ENCODE results near the gene TRIM2.

Gene TRIM2

DNA sequence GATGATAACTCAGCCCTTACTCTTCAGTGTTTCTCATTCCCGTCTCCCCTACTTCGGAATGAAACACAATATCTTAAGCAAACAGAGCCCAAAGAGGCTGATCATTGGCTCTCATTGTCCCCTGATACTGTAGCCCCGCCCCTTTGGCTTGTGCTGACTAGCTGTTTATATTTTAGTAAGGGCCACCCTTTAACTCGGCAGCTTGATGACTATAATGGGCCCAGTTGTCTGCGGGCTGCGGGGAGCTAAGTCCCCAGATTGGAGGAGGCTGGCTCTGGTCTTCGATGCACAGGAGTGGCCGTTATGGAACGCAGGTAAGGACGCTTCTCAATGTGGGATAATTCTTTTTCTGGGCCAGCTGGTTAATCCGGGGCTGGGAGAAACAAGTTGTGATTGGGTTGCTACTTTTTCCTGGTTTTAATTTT lies at the start of gene TRIM2:
TRIM2 (plus strand) TSS at position 197 of the 425 bp plus-strand sequence; CDS start at position 285, 88 bp downstream.
- DNase-seq (ENCODE audit: insufficient read length, low spot score): no peak
- TF ChIP-seq, protein P1, sequence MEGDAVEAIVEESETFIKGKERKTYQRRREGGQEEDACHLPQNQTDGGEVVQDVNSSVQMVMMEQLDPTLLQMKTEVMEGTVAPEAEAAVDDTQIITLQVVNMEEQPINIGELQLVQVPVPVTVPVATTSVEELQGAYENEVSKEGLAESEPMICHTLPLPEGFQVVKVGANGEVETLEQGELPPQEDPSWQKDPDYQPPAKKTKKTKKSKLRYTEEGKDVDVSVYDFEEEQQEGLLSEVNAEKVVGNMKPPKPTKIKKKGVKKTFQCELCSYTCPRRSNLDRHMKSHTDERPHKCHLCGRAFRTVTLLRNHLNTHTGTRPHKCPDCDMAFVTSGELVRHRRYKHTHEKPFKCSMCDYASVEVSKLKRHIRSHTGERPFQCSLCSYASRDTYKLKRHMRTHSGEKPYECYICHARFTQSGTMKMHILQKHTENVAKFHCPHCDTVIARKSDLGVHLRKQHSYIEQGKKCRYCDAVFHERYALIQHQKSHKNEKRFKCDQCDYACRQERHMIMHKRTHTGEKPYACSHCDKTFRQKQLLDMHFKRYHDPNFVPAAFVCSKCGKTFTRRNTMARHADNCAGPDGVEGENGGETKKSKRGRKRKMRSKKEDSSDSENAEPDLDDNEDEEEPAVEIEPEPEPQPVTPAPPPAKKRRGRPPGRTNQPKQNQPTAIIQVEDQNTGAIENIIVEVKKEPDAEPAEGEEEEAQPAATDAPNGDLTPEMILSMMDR (IDR thresholded peaks at IDR 0.05; ENCODE audit: insufficient read depth, missing control alignments): no peak
- FAIRE-seq: no peak

DNA sequence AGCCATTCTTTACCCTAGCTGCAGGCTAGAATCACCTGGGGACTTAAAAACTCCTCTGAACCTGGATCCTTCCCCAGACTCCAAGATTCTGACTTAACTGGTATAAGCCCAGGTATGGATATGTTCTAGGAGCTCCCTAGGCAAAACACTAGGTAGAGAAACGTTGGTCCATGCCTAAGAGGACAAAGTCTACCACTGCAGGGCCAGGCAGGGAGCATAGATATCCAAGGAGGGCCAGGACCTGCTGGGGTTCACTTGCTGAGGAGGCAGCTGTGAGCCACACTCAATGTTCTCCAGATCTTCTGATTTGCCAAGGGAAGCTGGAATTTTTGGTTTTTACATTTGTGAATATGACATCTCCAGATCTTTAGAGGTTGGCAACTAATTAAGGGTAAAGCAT lies 48.6 kb upstream of the TRIM2 start:
- TF ChIP-seq, protein P1 (IDR thresholded peaks at IDR 0.05; ENCODE audit: insufficient read depth, missing control alignments): no peak
- FAIRE-seq: no peak
- no peak for DNase-seq (ENCODE audit: insufficient read length, low spot score)

DNA sequence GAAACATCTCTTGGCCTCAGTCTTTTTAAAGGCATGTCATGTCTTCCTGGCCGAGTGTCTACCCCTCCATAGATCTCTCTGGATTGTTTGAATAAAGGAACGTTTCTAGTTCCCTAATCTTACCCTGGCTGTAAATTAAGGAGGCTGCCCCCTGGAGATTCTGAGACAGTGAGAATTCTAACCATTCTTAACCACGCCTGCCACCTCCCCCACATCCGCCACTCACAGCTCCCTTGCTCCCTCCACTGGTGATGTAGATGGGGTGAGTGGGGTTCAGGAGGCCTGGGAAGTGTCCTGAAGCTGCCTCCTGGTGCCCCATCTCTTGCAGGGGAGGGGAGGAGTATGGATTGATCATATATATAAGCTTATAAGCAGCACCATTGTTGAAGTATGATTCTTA lies 48.0 kb upstream of the TRIM2 start:
- TF ChIP-seq, protein P1 (IDR thresholded peaks at IDR 0.05; ENCODE audit: insufficient read depth, missing control alignments): peak; percentile 36
- FAIRE-seq (no peak), DNase-seq (ENCODE audit: insufficient read length, low spot score) (no peak)

DNA sequence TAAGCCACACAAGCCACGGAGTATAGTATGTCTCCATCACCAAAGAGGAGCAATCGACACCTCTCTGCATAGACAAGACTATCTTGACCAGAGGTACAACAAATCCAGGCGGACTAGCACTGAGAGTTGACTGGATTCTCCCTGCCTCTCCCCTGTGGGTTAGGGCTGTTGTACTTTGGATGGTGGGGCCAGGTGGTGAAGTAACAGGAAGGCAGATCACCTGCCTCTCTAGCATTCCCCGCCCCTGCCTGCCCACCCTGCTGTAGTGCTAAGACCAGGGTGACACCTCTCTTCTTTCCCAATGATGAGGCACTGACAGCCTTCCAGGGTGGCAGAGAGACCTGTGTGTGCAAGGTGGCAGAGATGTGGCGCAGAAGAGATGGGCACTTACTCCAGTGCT lies 47.5 kb upstream of the TRIM2 start:
- FAIRE-seq: no peak
- TF ChIP-seq, protein P1 (IDR thresholded peaks at IDR 0.05; ENCODE audit: insufficient read depth, missing control alignments): no peak
- no peak for DNase-seq (ENCODE audit: insufficient read length, low spot score)

DNA sequence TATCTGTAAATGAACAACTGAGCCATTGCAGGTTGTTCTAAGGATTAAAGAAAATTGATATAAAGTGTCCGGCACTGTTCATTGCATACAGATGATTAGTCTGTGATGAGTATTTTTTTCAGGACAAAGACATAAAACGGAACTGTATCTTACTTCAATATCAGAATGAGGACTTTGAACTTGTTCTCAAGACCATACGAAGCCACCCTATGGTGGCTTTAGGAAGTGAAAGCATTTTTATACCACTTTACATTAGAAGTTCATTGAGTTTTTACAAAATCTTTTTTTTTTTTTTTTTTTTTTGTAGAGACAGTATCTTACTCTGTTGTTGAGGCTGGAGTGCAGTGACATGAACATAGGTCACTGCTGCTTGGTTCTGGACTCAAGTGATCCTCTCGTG lies 45.2 kb upstream of the TRIM2 start:
- DNase-seq (ENCODE audit: insufficient read length, low spot score): no peak
- FAIRE-seq: no peak
- TF ChIP-seq, protein P1 (IDR thresholded peaks at IDR 0.05; ENCODE audit: insufficient read depth, missing control alignments): no peak

DNA sequence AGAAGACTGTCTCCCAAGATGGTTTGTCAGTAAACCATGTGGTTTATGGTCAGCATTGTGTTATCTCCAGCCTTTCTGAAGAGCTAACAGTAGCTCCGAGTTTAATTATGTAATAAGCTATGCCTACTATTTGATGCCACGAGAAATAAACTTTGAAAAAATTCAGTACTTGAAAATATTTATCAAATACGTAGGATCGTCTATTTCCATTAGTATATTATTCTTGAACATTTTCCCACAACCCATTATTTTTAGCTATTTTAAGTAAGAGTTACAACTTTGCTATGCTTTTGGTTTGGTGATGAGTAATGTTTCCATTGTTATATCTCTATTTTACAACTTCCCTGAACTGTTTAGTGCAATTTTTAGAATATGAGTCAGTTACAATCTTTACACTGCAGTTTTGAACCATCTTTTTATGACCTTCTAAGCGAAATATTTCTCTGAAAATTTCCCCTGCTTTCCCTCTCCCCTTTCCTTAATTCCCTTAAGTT lies 44.5 kb upstream of the TRIM2 start:
- no peak for FAIRE-seq
- TF ChIP-seq, protein P1 (IDR thresholded peaks at IDR 0.05; ENCODE audit: insufficient read depth, missing control alignments): no peak
- DNase-seq (ENCODE audit: insufficient read length, low spot score): no peak

DNA sequence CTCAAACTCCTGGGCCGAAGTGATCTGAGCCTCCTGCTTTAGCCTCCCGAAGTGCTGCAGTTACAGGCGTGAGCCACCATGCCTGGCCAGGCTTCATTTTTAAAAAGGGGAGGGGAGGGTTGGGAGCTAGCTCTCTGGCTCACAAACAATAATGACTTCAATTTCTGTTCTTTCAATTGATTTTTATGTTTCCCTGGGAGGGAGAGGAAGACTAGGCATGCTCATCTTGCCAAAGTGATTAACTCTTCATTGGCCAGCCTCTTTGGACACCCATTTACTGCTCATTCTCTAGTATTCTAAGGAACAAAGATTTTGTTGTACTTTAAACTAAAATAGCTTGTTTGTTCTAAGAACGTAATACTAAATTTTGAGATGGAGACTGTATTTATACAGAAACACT lies 43.4 kb upstream of the TRIM2 start:
- FAIRE-seq (no peak), DNase-seq (ENCODE audit: insufficient read length, low spot score) (no peak)
- TF ChIP-seq, protein P1 (IDR thresholded peaks at IDR 0.05; ENCODE audit: insufficient read depth, missing control alignments): no peak

Data from D721Med (cell line).